Fibroblast of pulmonary artery (primary cell): ENCODE measurements around the gene JAG2.
A peak's percentile ranks its signal among the peaks of the same experiment; 100 is the strongest.

Source experiments
- DNase-seq: peaks from one replicate; pipeline ENCODE4 v3.0.0-alpha.2; 2010; ENCODE audit warnings: low read depth
- H3K4me3 ChIP-seq: replicated peaks from 2 replicates; pipeline ENCODE4 v1.5.1; 2011; ENCODE audit warnings: low read depth, mild to moderate bottlenecking, control low read depth, low read length, moderate library complexity
- CTCF ChIP-seq: IDR thresholded peaks from 2 replicates; pipeline ENCODE4 v1.5.1; 2011; ENCODE audit warnings: mild to moderate bottlenecking, control low read depth, low read length, inconsistent platforms; ENCODE audit errors: missing control alignments

Gene JAG2

DNA sequence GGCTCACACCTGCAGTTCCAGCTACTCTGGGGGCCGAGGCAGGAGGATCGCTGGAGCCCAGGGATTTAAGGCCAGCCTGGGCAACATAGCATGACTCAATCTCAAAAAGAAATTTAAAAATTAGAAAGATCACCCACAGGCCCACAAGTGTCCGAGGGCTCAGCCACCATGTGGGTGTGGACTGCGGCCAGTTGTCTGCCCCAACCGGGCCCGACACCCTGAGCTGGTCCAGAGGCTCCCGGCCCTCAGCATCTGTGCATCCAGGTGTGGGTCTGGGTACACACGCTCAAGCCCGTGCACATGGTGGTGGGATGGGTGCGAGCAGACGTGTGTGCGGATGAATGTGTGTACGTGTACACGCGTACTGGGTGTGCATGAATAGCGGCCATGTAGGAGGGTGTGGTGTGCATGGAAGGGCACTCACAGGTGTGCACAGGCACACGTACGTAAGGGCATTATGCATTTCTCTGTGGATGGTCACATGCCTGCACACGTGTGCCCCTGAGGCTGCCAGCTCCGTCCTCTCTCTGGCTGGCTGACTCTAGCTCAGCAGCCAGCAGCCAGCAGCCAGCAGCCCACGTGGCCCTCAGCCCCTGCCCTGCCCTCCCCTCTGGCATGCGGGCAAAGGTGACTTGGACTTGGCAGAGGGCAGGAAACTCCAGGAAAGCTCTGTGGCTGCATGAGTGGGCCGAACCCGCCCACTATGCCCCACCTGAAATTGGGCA lies 35.8 kb upstream of the JAG2 start:
- no peak overlapping the region for H3K4me3 ChIP-seq
- no peak for DNase-seq
- no peak for TF ChIP-seq CTCF

- H3K4me3 ChIP-seq, result no peak overlapping the region
- no peak for DNase-seq
- no peak for TF ChIP-seq CTCF
These were observed 35.1 kb upstream of the JAG2 start for GRCh38 chr14:105203701-105204100.

- no peak overlapping the region for H3K4me3 ChIP-seq
- DNase-seq, result peak; percentile 63
- TF ChIP-seq CTCF, result peak; percentile 78
These were observed 34.5 kb upstream of the JAG2 start for GRCh38 chr14:105203057-105203531.

GRCh38 chr14:105201925-105202513 lies 33.4 kb upstream of the JAG2 start:
- H3K4me3 ChIP-seq, result no peak overlapping the region
- no peak for TF ChIP-seq CTCF
- DNase-seq, result no peak

GRCh38 chr14:105201156-105201924 lies 32.8 kb upstream of the JAG2 start:
- no peak for DNase-seq
- H3K4me3 ChIP-seq, result no peak overlapping the region
- TF ChIP-seq CTCF, result peak; percentile 1

GRCh38 chr14:105200641-105201040 lies 32.1 kb upstream of the JAG2 start:
- no peak for TF ChIP-seq CTCF
- DNase-seq, result no peak
- no peak overlapping the region for H3K4me3 ChIP-seq
